ENCODE data around the gene NCKAP5.
A peak's percentile ranks its signal among the peaks of the same experiment; 100 is the strongest.

The NCKAP5 gene

GRCh38 chr2:133380991-133381390 lies 187.3 kb downstream of the NCKAP5 start:
- DNase-seq (ENCODE audit: low spot score): no peak

GRCh38 chr2:133378928-133379549 lies 189.2 kb downstream of the NCKAP5 start:
- DNase-seq (ENCODE audit: low spot score): peak; percentile 57

- no peak for DNase-seq (ENCODE audit: low spot score)
Measured at GRCh38 chr2:133378386-133378785, 189.9 kb downstream of the NCKAP5 start.

- DNase-seq (ENCODE audit: low spot score): no peak
Measured at GRCh38 chr2:133377599-133377998, 190.7 kb downstream of the NCKAP5 start.

DNA sequence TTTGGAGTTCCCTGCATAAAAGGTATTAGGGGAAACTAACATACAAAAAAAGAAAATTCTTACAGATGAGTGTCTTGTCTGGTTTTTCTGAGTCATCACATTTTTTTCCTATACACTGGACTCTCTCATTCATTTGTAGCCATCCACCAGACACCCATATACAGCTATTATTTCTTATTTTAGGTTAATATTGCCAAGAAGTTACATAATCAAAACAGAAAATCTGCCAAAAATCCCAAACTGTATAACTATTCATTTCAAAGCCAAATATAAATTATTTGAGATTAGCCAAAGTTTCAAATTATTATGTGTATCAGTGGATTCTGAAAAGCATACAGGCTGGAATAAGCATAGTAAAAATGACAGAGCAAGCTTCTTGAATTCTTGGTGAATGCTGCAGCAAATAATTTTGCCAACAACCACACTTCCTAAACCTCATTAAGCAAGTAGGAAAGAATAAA lies 191.2 kb downstream of the NCKAP5 start:
- DNase-seq (ENCODE audit: low spot score): peak; percentile 42

- DNase-seq (ENCODE audit: low spot score): no peak
Measured at GRCh38 chr2:133374781-133375180, 193.5 kb downstream of the NCKAP5 start.

DNA sequence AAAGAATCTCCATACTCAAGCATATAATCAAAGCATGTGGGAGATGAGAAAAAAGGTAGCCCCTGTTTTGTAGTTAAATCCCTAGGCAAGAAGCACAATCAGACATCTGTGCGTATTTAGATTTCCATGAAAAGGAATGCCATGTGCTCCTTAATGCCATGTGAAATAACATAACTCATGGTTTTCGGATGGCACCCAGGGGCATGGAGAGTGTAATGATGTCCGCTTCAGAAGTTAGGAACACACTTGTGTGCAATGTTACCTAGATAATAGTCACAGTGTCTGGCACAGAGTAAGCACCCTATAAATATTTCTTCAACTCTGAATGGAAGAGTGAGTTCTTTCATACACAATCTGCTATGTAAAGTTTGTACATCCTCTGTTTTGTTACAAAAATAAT lies 197.0 kb downstream of the NCKAP5 start:
- no peak for DNase-seq (ENCODE audit: low spot score)

DNA sequence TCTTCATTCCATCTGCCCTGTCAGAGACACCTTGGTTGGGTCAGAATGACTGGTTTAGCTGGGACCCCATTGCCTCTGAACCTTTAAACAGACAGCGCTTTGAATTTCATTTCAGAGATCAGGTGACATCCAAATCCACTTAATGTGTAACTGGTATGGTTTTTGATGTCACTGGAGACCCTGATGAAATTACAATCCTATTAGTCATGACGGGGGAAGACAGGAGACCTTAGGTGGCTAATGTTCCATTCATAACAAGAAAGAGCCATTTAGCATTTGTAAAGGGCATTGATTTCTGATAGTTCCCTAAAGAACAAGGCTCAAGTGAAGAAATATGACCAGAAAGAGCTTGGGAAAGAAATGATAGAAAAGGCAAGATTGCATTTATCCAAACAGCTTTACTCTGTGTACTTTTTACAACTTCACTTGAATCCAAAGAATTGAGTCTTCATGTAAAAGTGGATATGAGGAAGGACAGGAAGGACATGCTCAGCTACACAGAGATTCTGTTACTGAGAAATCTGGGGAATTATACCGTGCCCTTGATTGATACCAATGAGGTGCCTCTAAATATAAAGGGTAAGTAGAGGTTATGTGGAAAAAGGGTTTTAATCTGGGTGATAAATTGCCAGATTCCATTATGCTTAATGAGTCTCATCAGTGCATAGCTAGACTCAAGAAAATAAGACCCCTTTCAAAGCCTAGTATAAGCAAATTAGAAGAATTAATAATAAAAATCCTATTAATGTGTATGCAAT lies 198.2 kb downstream of the NCKAP5 start:
- no peak for DNase-seq (ENCODE audit: low spot score)

GRCh38 chr2:133365117-133365516 lies 203.1 kb downstream of the NCKAP5 start:
- no peak for DNase-seq (ENCODE audit: low spot score)

DNA sequence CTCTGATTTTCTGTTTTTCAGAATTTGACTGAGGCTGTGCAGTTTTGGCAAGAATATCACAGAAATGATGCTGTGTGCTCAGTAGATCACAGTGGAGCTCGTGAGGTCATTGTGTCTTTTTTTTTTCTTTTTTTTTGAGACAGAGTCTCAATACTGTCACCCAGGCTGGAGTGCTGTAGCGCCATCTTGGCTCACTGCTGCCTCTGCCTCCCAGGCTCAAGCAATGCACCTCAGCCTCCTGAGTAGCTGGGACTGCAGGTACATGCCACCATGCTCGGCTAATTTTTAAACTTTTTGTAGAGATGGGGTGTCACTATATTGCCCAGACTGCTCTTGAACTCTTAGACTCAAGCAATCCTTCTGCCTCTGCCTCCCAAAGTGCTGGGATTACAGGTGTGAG lies 203.6 kb downstream of the NCKAP5 start:
- DNase-seq (ENCODE audit: low spot score): no peak

GRCh38 chr2:133363884-133364283 lies 204.4 kb downstream of the NCKAP5 start:
- DNase-seq (ENCODE audit: low spot score): no peak

DNA sequence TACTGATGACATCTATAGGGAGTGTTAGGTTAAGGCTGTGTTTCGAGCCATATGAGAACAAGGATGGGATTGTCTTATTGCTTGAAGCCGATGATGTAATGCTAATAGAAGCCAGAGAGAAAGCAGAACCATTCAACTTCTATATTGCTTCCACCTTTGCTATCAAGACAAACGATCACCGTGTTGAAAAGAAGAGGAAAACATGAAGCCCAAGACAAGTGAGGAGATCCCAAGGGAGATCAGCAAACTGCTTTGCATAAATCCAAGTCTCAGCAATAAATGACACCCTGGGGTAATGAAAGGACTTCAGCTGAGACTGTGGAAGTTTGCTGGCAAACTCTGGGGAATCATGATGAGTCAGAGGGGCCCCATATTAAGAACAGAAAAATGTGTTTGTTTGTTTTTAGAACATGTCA lies 206.2 kb downstream of the NCKAP5 start:
- DNase-seq (ENCODE audit: low spot score): peak; percentile 64

DNA sequence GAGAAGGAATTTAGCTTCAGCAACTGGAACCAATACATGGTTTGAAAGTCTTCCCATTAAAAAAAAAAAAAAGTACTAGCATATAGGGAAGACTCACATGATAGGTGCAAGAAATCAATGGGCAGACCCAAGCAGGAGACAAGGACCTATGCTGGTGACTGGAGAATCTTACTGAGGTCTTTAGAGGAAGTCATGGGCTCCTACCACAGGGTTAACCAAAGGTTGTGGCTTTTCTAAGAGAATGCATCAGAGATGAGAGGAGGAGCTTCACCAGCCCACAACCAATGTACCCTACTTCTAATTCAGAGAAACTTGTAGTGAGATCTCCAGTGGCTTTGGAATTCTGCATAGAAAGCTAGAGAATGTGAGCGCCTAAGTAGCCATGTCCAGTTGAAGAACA lies 207.4 kb downstream of the NCKAP5 start:
- no peak for DNase-seq (ENCODE audit: low spot score)

GRCh38 chr2:133360190-133360589 lies 208.1 kb downstream of the NCKAP5 start:
- no peak for DNase-seq (ENCODE audit: low spot score)

DNA sequence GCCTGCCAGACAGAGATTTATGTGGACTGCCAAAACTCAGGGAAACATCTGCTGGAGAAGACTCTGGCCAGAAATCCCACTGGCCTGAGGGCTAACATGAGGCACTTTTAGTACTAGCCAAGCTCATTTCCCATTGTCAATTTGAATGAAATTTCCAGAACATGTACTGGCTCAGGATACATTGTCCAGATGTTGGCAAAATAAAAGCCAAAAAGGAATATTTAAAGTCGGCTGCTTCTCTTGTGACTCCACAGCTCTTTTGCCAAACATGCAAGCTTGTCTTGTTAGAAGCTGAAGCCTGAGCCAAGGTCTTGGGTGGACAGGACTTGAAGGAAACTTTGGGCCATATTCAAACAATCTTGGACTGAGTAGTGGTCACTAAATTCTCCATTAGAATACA lies 215.5 kb downstream of the NCKAP5 start:
- no peak for DNase-seq (ENCODE audit: low spot score)

DNA sequence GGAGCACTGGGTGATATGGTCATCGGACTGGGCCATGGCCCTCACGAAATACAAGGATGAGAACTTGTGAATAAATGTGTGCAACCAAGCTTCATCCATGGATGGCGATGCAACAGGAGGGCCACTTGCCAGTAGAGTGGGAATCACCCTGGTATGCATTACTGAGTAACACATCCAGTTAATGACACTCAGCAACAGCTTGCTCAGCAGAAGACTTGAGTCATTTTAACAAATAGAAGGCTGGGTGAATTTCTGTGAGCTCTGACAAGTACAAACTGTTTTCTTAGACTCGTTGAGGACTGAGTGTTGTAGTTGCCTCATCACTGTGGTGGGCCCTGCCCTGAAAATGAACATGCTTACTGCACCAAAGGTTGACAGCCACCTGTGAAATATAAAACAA lies 221.6 kb downstream of the NCKAP5 start:
- peak; percentile 71 for DNase-seq (ENCODE audit: low spot score)

DNA sequence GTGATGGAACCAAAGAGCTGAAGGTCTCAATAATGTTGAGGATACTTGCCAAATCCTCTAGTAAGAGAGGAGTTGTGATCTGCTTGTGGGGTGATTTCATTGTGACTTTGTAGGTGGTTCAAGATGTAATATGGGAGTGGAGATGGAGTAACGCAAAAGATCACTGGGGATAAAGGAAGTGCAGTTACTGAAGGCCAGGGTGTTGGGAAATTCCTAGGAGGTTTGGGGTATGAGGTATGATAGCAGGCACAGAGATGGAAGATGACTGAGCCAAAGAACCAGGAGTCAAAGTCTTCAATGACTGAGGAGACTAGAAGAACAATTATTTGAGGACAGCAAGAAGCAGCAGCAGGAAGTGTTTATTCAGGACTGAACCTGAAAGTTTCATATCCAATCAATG lies 222.6 kb downstream of the NCKAP5 start:
- no peak for DNase-seq (ENCODE audit: low spot score)

- no peak for DNase-seq (ENCODE audit: low spot score)
Measured at GRCh38 chr2:133344849-133345248, 223.4 kb downstream of the NCKAP5 start.

GRCh38 chr2:133343018-133343352 lies 225.3 kb downstream of the NCKAP5 start:
- DNase-seq (ENCODE audit: low spot score): no peak

DNA sequence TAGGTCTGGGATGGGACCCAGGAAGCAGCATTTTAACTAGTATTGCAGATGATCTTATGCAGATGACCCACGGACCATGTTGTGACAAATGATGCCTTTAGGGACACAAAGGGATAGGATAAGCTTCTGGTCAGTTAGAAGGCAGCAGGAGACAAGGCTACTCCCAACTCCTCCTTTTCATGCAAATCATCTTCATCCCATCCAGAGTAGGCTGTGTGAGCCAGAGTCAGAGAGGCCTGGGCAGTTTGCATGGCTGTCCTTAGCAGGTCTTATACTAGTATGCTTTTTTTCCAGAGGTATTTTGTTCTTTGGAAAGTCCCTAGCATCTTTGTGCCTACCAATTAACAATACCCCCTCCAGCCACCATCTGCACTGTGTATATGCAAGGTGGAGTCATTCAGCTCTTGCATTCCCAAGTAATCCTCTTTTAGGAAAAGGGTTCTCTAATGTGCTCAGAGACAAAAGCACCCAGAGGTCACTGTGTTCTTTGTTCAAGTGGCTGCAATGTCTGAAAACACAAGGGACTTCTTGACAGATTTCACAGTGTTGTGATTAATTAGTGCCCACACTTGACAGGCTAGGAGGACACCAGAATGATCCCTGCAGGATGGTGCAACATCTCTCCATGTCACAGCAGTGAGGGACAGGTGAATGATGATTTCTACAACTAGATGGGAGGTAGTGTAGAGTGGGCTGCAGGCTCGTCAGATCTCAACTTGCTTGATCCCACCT lies 225.8 kb downstream of the NCKAP5 start:
- DNase-seq (ENCODE audit: low spot score): no peak

DNA sequence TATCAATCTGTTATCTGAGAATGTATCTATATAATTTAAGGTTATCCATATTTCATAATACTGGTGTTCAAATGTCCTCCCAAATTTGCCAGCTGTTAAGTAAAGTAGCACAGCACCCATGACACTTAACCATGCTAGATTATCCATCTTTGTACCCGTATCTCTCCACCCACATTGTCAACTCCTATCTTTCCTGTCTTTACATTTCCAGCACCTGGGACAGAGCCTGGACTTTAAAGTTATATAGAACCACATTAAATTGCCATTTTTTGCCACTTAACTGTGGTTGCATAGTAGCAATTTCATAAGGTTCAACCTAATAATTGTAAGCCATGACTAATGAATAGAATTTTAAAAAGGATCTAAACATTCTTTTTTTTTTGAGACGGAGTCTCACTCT lies 226.7 kb downstream of the NCKAP5 start:
- no peak for DNase-seq (ENCODE audit: low spot score)

- DNase-seq (ENCODE audit: low spot score): no peak
Measured at GRCh38 chr2:133338224-133338623, 230.0 kb downstream of the NCKAP5 start.

GRCh38 chr2:133334923-133335322 lies 233.3 kb downstream of the NCKAP5 start:
- no peak for DNase-seq (ENCODE audit: low spot score)
